NCI-H1694 treated with DMSO at 0.1 percent for 48 hours (cell line): ENCODE results near the gene NFIA.

ENCODE experiments used
- DNase-seq: peaks from one replicate; lab custom pipeline; 2025; lab: John Stamatoyannopoulos, UW

The NFIA gene

GRCh38 chr1:61083807-61084440 lies 1.6 kb downstream of the NFIA start:
- peak; percentile 50 for DNase-seq

- peak; percentile 78 for DNase-seq
These were observed 2.2 kb downstream of the NFIA start for GRCh38 chr1:61084491-61085031.

- peak; percentile 71 for DNase-seq
These were observed 3.0 kb downstream of the NFIA start for GRCh38 chr1:61085206-61085982.

- DNase-seq, result peak; percentile 67
These were observed 3.8 kb downstream of the NFIA start for GRCh38 chr1:61085983-61086644.

- DNase-seq, result no peak
These were observed 5.2 kb downstream of the NFIA start for GRCh38 chr1:61087571-61087970.

- no peak for DNase-seq
These were observed 6.0 kb downstream of the NFIA start for GRCh38 chr1:61088163-61088974.

- no peak for DNase-seq
These were observed 7.0 kb downstream of the NFIA start for GRCh38 chr1:61089338-61089737.

GRCh38 chr1:61089741-61090140 lies 7.4 kb downstream of the NFIA start:
- no peak for DNase-seq

GRCh38 chr1:61090546-61091202 lies 8.3 kb downstream of the NFIA start:
- no peak for DNase-seq

- no peak for DNase-seq
These were observed 9.1 kb downstream of the NFIA start for GRCh38 chr1:61091455-61091854.

- DNase-seq, result peak; percentile 74
These were observed 10.3 kb downstream of the NFIA start for GRCh38 chr1:61092642-61093041.

GRCh38 chr1:61093525-61094137 lies 11.3 kb downstream of the NFIA start:
- DNase-seq, result no peak

GRCh38 chr1:61094677-61095469 lies 12.5 kb downstream of the NFIA start:
- no peak for DNase-seq

GRCh38 chr1:61095470-61095812 lies 13.1 kb downstream of the NFIA start:
- DNase-seq, result no peak

GRCh38 chr1:61097317-61097716 lies 15.0 kb downstream of the NFIA start:
- no peak for DNase-seq

GRCh38 chr1:61097722-61098121 lies 15.4 kb downstream of the NFIA start:
- no peak for DNase-seq

- DNase-seq, result no peak
These were observed 16.0 kb downstream of the NFIA start for GRCh38 chr1:61098333-61098732.

GRCh38 chr1:61098906-61099437 lies 16.6 kb downstream of the NFIA start:
- DNase-seq, result no peak

GRCh38 chr1:61100578-61100977 lies 18.2 kb downstream of the NFIA start:
- no peak for DNase-seq

- DNase-seq, result no peak
These were observed 19.2 kb downstream of the NFIA start for GRCh38 chr1:61101536-61101935.
